ENCODE results near the gene MRNIP.
"Not testable (repeated sequence)": the region's sequence is repeated elsewhere in the genome, so short reads cannot be mapped to it uniquely, and the experiment has no call there.

Gene MRNIP

GRCh38 chr5:179836225-179837019 lies 22.2 kb downstream of the MRNIP start:
- Histone ChIP-seq H3K36me3 (ENCODE audit: control insufficient read depth, insufficient read depth, low read length) (peaks cover 86% of the 10 kb centered on the region), H3K9ac (ENCODE audit: low read length) (no peak overlapping the region), H3K4me1 (ENCODE audit: control insufficient read depth, insufficient read depth, low read length) (no peaks in the 10 kb centered on the region), H3K27me3 (ENCODE audit: control insufficient read depth, insufficient read depth, low read length) (no peaks in the 10 kb centered on the region), H3K9me3 (ENCODE audit: control insufficient read depth, insufficient read depth, low read depth, low read length) (no peaks in the 10 kb centered on the region), H3K4me3 (ENCODE audit: low read depth, low read length) (no peak overlapping the region), H3K27ac (ENCODE audit: low read depth, low read length) (no peak overlapping the region)

- H3K4me3 ChIP-seq (ENCODE audit: low read depth, low read length); H3K9me3 ChIP-seq (ENCODE audit: control insufficient read depth, insufficient read depth, low read depth, low read length); H3K4me1 ChIP-seq (ENCODE audit: control insufficient read depth, insufficient read depth, low read length); H3K9ac ChIP-seq (ENCODE audit: low read length); H3K27me3 ChIP-seq (ENCODE audit: control insufficient read depth, insufficient read depth, low read length); H3K27ac ChIP-seq (ENCODE audit: low read depth, low read length): not testable (repeated sequence)
- H3K36me3 ChIP-seq (ENCODE audit: control insufficient read depth, insufficient read depth, low read length) = peaks cover 86% of the 10 kb centered on the region
Measured at GRCh38 chr5:179834871-179835270, 23.7 kb downstream of the MRNIP start.

GRCh38 chr5:179834120-179834519 lies 24.5 kb downstream of the MRNIP start:
- Histone ChIP-seq H3K27ac (ENCODE audit: low read depth, low read length) (no peak overlapping the region), H3K36me3 (ENCODE audit: control insufficient read depth, insufficient read depth, low read length) (peaks cover 87% of the 10 kb centered on the region), H3K27me3 (ENCODE audit: control insufficient read depth, insufficient read depth, low read length) (no peaks in the 10 kb centered on the region), H3K9me3 (ENCODE audit: control insufficient read depth, insufficient read depth, low read depth, low read length) (no peaks in the 10 kb centered on the region), H3K9ac (ENCODE audit: low read length) (no peak overlapping the region), H3K4me1 (ENCODE audit: control insufficient read depth, insufficient read depth, low read length) (peaks cover 8% of the 10 kb centered on the region; the same call in 1 of the 2 replicates), H3K4me3 (ENCODE audit: low read depth, low read length) (no peak overlapping the region)

GRCh38 chr5:179833709-179834070 lies 24.9 kb downstream of the MRNIP start:
- Histone ChIP-seq H3K4me1 (ENCODE audit: control insufficient read depth, insufficient read depth, low read length) (peaks cover 13% of the 10 kb centered on the region), H3K27me3 (ENCODE audit: control insufficient read depth, insufficient read depth, low read length) (no peaks in the 10 kb centered on the region), H3K9me3 (ENCODE audit: control insufficient read depth, insufficient read depth, low read depth, low read length) (no peaks in the 10 kb centered on the region), H3K9ac (ENCODE audit: low read length) (no peak overlapping the region), H3K27ac (ENCODE audit: low read depth, low read length) (no peak overlapping the region), H3K4me3 (ENCODE audit: low read depth, low read length) (no peak overlapping the region), H3K36me3 (ENCODE audit: control insufficient read depth, insufficient read depth, low read length) (peaks cover 89% of the 10 kb centered on the region)

GRCh38 chr5:179833056-179833708 lies 25.4 kb downstream of the MRNIP start:
- H3K9ac ChIP-seq (ENCODE audit: low read length) = no peak overlapping the region
- H3K27ac ChIP-seq (ENCODE audit: low read depth, low read length) = no peak overlapping the region
- no peaks in the 10 kb centered on the region for H3K9me3 ChIP-seq (ENCODE audit: control insufficient read depth, insufficient read depth, low read depth, low read length)
- H3K4me1 ChIP-seq (ENCODE audit: control insufficient read depth, insufficient read depth, low read length) = peaks cover 15% of the 10 kb centered on the region
- H3K36me3 ChIP-seq (ENCODE audit: control insufficient read depth, insufficient read depth, low read length) = peaks cover 87% of the 10 kb centered on the region
- no peaks in the 10 kb centered on the region for H3K27me3 ChIP-seq (ENCODE audit: control insufficient read depth, insufficient read depth, low read length)
- no peak overlapping the region for H3K4me3 ChIP-seq (ENCODE audit: low read depth, low read length)

GRCh38 chr5:179832039-179832745 lies 26.4 kb downstream of the MRNIP start:
- H3K9ac ChIP-seq (ENCODE audit: low read length) = no peak overlapping the region
- no peak overlapping the region for H3K4me3 ChIP-seq (ENCODE audit: low read depth, low read length)
- H3K9me3 ChIP-seq (ENCODE audit: control insufficient read depth, insufficient read depth, low read depth, low read length) = no peaks in the 10 kb centered on the region
- H3K27ac ChIP-seq (ENCODE audit: low read depth, low read length) = no peak overlapping the region
- peaks cover 22% of the 10 kb centered on the region for H3K4me1 ChIP-seq (ENCODE audit: control insufficient read depth, insufficient read depth, low read length)
- H3K27me3 ChIP-seq (ENCODE audit: control insufficient read depth, insufficient read depth, low read length) = no peaks in the 10 kb centered on the region
- H3K36me3 ChIP-seq (ENCODE audit: control insufficient read depth, insufficient read depth, low read length) = peaks cover 87% of the 10 kb centered on the region

- Histone ChIP-seq H3K9ac (ENCODE audit: low read length) (no peak overlapping the region), H3K4me1 (ENCODE audit: control insufficient read depth, insufficient read depth, low read length) (peaks cover 22% of the 10 kb centered on the region), H3K27ac (ENCODE audit: low read depth, low read length) (no peak overlapping the region), H3K27me3 (ENCODE audit: control insufficient read depth, insufficient read depth, low read length) (no peaks in the 10 kb centered on the region), H3K4me3 (ENCODE audit: low read depth, low read length) (no peak overlapping the region), H3K36me3 (ENCODE audit: control insufficient read depth, insufficient read depth, low read length) (peaks cover 86% of the 10 kb centered on the region), H3K9me3 (ENCODE audit: control insufficient read depth, insufficient read depth, low read depth, low read length) (no peaks in the 10 kb centered on the region)
Measured at GRCh38 chr5:179830818-179831468, 27.7 kb downstream of the MRNIP start.

GRCh38 chr5:179829732-179830435 lies 28.7 kb downstream of the MRNIP start:
- Histone ChIP-seq H3K4me3 (ENCODE audit: low read depth, low read length) (no peak overlapping the region), H3K27ac (ENCODE audit: low read depth, low read length) (0 out of 2 replicates have a peak overlapping the region, but pooled peaks have one; percentile 3), H3K27me3 (ENCODE audit: control insufficient read depth, insufficient read depth, low read length) (no peaks in the 10 kb centered on the region), H3K9ac (ENCODE audit: low read length) (no peak overlapping the region), H3K4me1 (ENCODE audit: control insufficient read depth, insufficient read depth, low read length) (peaks cover 22% of the 10 kb centered on the region), H3K9me3 (ENCODE audit: control insufficient read depth, insufficient read depth, low read depth, low read length) (no peaks in the 10 kb centered on the region), H3K36me3 (ENCODE audit: control insufficient read depth, insufficient read depth, low read length) (peaks cover 91% of the 10 kb centered on the region)

GRCh38 chr5:179828756-179829421 lies 29.7 kb downstream of the MRNIP start:
- Histone ChIP-seq H3K9ac (ENCODE audit: low read length) (no peak overlapping the region), H3K4me1 (ENCODE audit: control insufficient read depth, insufficient read depth, low read length) (peaks cover 22% of the 10 kb centered on the region), H3K36me3 (ENCODE audit: control insufficient read depth, insufficient read depth, low read length) (peaks cover 97% of the 10 kb centered on the region), H3K9me3 (ENCODE audit: control insufficient read depth, insufficient read depth, low read depth, low read length) (no peaks in the 10 kb centered on the region), H3K27me3 (ENCODE audit: control insufficient read depth, insufficient read depth, low read length) (no peaks in the 10 kb centered on the region), H3K4me3 (ENCODE audit: low read depth, low read length) (no peak overlapping the region), H3K27ac (ENCODE audit: low read depth, low read length) (no peak overlapping the region)

GRCh38 chr5:179827680-179828079 lies 30.9 kb downstream of the MRNIP start:
- H3K36me3 ChIP-seq (ENCODE audit: control insufficient read depth, insufficient read depth, low read length) = peaks cover 97% of the 10 kb centered on the region

More at GRCh38 chr5:179827680-179828079, 30.9 kb downstream of the MRNIP start:
- no peak overlapping the region for H3K9ac ChIP-seq (ENCODE audit: low read length)
- no peaks in the 10 kb centered on the region for H3K9me3 ChIP-seq (ENCODE audit: control insufficient read depth, insufficient read depth, low read depth, low read length)
- no peak overlapping the region for H3K27ac ChIP-seq (ENCODE audit: low read depth, low read length)
- no peaks in the 10 kb centered on the region for H3K27me3 ChIP-seq (ENCODE audit: control insufficient read depth, insufficient read depth, low read length)
- H3K4me1 ChIP-seq (ENCODE audit: control insufficient read depth, insufficient read depth, low read length) = peaks cover 23% of the 10 kb centered on the region
- no peak overlapping the region for H3K4me3 ChIP-seq (ENCODE audit: low read depth, low read length)

Measured in HUES6 (cell line).